Neural cell (in vitro differentiated cells): ENCODE results near the gene NRP2. TPM values are rescaled to one million over a fixed set of nuclear protein-coding genes. Genes with fewer than 3 reads are reported as not detected.

Experiments used
- H2AFZ ChIP-seq: fragments of 200-600, 300-800 bp; sonication (generic), shearing (Covaris generic); 2 replicates; pipeline ENCODE4 v1.6.0; 2014; ENCODE audit warnings: low read depth, mild to moderate bottlenecking, antibody characterized with exemption, low read length, moderate library complexity
- H3F3A ChIP-seq: fragments of 200-600 bp; shearing (Covaris generic); 2 replicates; pipeline ENCODE4 v1.6.1; 2016; ENCODE audit warnings: mild to moderate bottlenecking, moderate library complexity, mixed read lengths, antibody characterized with exemption, low read length; ENCODE audit not compliant: insufficient read depth, poor library complexity, severe bottlenecking
- H3K27ac ChIP-seq: fragments of 200-600, 300-800 bp; sonication (generic), shearing (Covaris generic); 2 replicates; pipeline ENCODE4 v1.5.1; 2014; ENCODE audit warnings: mild to moderate bottlenecking, low read length, moderate library complexity
- H3K27me3 ChIP-seq: fragments of 300-800, 200-600 bp; sonication (generic), shearing (Covaris generic); 2 replicates; pipeline ENCODE4 v1.6.0; 2014; ENCODE audit warnings: mild to moderate bottlenecking, low read depth, low read length, moderate library complexity; ENCODE audit not compliant: insufficient read depth
- H3K36me3 ChIP-seq: fragments of 300-800, 200-600 bp; sonication (generic), shearing (Covaris generic); 2 replicates; pipeline ENCODE4 v1.5.1; 2014; ENCODE audit warnings: mild to moderate bottlenecking, antibody characterized with exemption, low read length, moderate library complexity; ENCODE audit not compliant: insufficient read depth
- H3K4me2 ChIP-seq: fragments of 300-800, 200-600 bp; sonication (generic), shearing (Covaris generic); 2 replicates; pipeline ENCODE4 v1.6.0; 2014; ENCODE audit warnings: mild to moderate bottlenecking, low read length
- H3K4me3 ChIP-seq: fragments of 300-800, 200-600 bp; sonication (generic), shearing (Covaris generic); 2 replicates; pipeline ENCODE4 v1.5.1; 2014; ENCODE audit warnings: mild to moderate bottlenecking, low read length, moderate library complexity
- H3K79me2 ChIP-seq: fragments of 200-600 bp; shearing (Covaris generic); replicated peaks from 2 replicates; pipeline ENCODE4 v1.6.0; 2014; ENCODE audit warnings: mild to moderate bottlenecking, low read length, moderate library complexity; ENCODE audit not compliant: insufficient read depth
- H3K9ac ChIP-seq: fragments of 300-800, 200-600 bp; sonication (generic), shearing (Covaris generic); 2 replicates; pipeline ENCODE4 v1.6.1; 2016; ENCODE audit warnings: mild to moderate bottlenecking, low read length, mixed read lengths
- H3K9me2 ChIP-seq: fragments of 200-600 bp; shearing (Covaris generic); 2 replicates; pipeline ENCODE4 v1.6.1; 2016; ENCODE audit warnings: mild to moderate bottlenecking, low read length, mixed read lengths; ENCODE audit not compliant: insufficient read depth
- H3K9me3 ChIP-seq: fragments of 200-600, 300-800 bp; sonication (generic), shearing (Covaris generic); 2 replicates; pipeline ENCODE4 v1.6.1; 2016; ENCODE audit warnings: mild to moderate bottlenecking, mixed run types, low read length, moderate library complexity, mixed read lengths
- H4K20me1 ChIP-seq: fragments of 200-600 bp; shearing (Covaris generic); 2 replicates; pipeline ENCODE4 v1.6.1; 2016; ENCODE audit warnings: mild to moderate bottlenecking, mixed run types; ENCODE audit not compliant: insufficient read depth
- CTCF ChIP-seq: fragments of 450-650 bp; IDR thresholded peaks from 2 replicates; pipeline ENCODE4 v1.5.1; 2014; ENCODE audit warnings: antibody characterized with exemption, mild to moderate bottlenecking, moderate library complexity; ENCODE audit not compliant: poor library complexity, severe bottlenecking
- EP300 ChIP-seq: fragments of 450-650 bp; conservative IDR thresholded peaks from 2 replicates; pipeline ENCODE4 v1.6.1; 2014; ENCODE audit warnings: antibody characterized with exemption, mild to moderate bottlenecking, moderate library complexity; ENCODE audit not compliant: poor library complexity, severe bottlenecking
- EZH2 ChIP-seq: fragments of 200-600, 300-800 bp; shearing (Covaris generic), sonication (generic); IDR thresholded peaks from 2 replicates; pipeline ENCODE4 v1.6.1; 2014; ENCODE audit warnings: antibody characterized with exemption, low read length, borderline replicate concordance, mild to moderate bottlenecking; ENCODE audit not compliant: insufficient read depth, poor library complexity, severe bottlenecking
- MXI1 ChIP-seq: fragments of 450-650 bp; conservative IDR thresholded peaks from 2 replicates; pipeline ENCODE4 v1.6.1; 2014; ENCODE audit warnings: antibody characterized with exemption, mild to moderate bottlenecking; ENCODE audit not compliant: poor library complexity, severe bottlenecking
- POLR2AphosphoS5 ChIP-seq: IDR thresholded peaks from 2 replicates; pipeline ENCODE4 v1.6.1; 2012
- RAD21 ChIP-seq: fragments of 450-650 bp; conservative IDR thresholded peaks from 2 replicates; pipeline ENCODE4 v1.6.1; 2014; ENCODE audit warnings: antibody characterized with exemption, mild to moderate bottlenecking, moderate library complexity
- REST ChIP-seq: IDR thresholded peaks from 2 replicates; pipeline ENCODE4 v1.6.1; 2012; ENCODE audit warnings: borderline replicate concordance
- SMC3 ChIP-seq: fragments of 450-650 bp; conservative IDR thresholded peaks from 2 replicates; pipeline ENCODE4 v1.6.1; 2014; ENCODE audit warnings: antibody characterized with exemption, mild to moderate bottlenecking, moderate library complexity; ENCODE audit not compliant: poor library complexity
- TAF1 ChIP-seq: IDR thresholded peaks from 2 replicates; pipeline ENCODE4 v1.6.1; 2012; ENCODE audit warnings: low read depth
- polyA plus RNA-seq: library from polyadenylated mRNA; depleted of rRNA; stranded (reverse); fragments of >200 nt; gene quantifications from 2 replicates; pipeline ENCODE4 v1.2.3, GENCODE V29; 2014

The NRP2 gene
- polyA plus RNA-seq, 1 donor from 2014 or later: 30.2 TPM

GRCh38 chr2:205745661-205746419, 63.5 kb downstream of the NRP2 start:
- Histone ChIP-seq H3K9me3 (no peaks in the 10 kb centered on the region), H3K4me2 (no peak overlapping the region), H3K9me2 (no peaks in the 10 kb centered on the region), H3K27me3 (no peaks in the 10 kb centered on the region), H3K36me3 (peaks cover 17% of the 10 kb centered on the region), H4K20me1 (no peaks in the 10 kb centered on the region), H3F3A (no peaks in the 10 kb centered on the region), H3K27ac (no peak overlapping the region), H3K4me3 (no peak overlapping the region), H3K9ac (no peak overlapping the region), H3K79me2 (no peaks in the 10 kb centered on the region), H2AFZ (no peak overlapping the region)
- no peak for TF ChIP-seq SMC3

- H3K79me2 ChIP-seq: no peaks in the 10 kb centered on the region
- H2AFZ ChIP-seq: no peak overlapping the region
- H3K27me3 ChIP-seq: no peaks in the 10 kb centered on the region
- H3K9ac ChIP-seq: no peak overlapping the region
- peaks cover 13% of the 10 kb centered on the region for H3K36me3 ChIP-seq
- H3K9me3 ChIP-seq: no peaks in the 10 kb centered on the region
- H4K20me1 ChIP-seq: no peaks in the 10 kb centered on the region
- no peak overlapping the region for H3K4me2 ChIP-seq
- H3K27ac ChIP-seq: no peak overlapping the region
- no peaks in the 10 kb centered on the region for H3K9me2 ChIP-seq
- H3K4me3 ChIP-seq: no peak overlapping the region
- no peaks in the 10 kb centered on the region for H3F3A ChIP-seq
- TF ChIP-seq REST (no peak), EZH2 (no peak), MXI1 (no peak), RAD21 (no peak), SMC3 (no peak), TAF1 (no peak), EP300 (no peak), CTCF (no peak), POLR2AphosphoS5 (no peak)
Observed at GRCh38 chr2:205746420-205746785, 64.1 kb downstream of the NRP2 start.
